GM23248 (cell line): ENCODE results near the gene DRD2.

Source experiments
- EZH2 ChIP-seq: fragments of 200-600 bp; sonication (generic); IDR thresholded peaks from 2 replicates; pipeline ENCODE4 v1.6.1; 2018; ENCODE audit warnings: antibody characterized with exemption, mild to moderate bottlenecking; ENCODE audit not compliant: insufficient read depth, poor library complexity, severe bottlenecking
- EZH2phosphoT487 ChIP-seq: fragments of 200-600 bp; sonication (generic); IDR thresholded peaks from 2 replicates; pipeline ENCODE4 v1.6.1; 2018; ENCODE audit warnings: antibody characterized with exemption, moderate library complexity, mild to moderate bottlenecking, low read depth; ENCODE audit not compliant: insufficient read depth

- TF ChIP-seq EZH2: no peak
- no peak for TF ChIP-seq EZH2phosphoT487
These were observed 67.0 kb downstream of the DRD2 start for GRCh38 chr11:113408206-113408605.
